WERI-Rb-1 (cell line): ENCODE measurements around the gene SLC3A2.

Source experiments
- DNase-seq: peaks from one replicate; pipeline ENCODE4 v3.0.0-alpha.2; 2020
- H3K27ac ChIP-seq: fragments of 250-450 bp; sonication (Bioruptor Pico); 2 replicates; pipeline ENCODE4 v1.5.1; 2020; ENCODE audit warnings: mild to moderate bottlenecking, moderate library complexity
- H3K27me3 ChIP-seq: fragments of 250-450 bp; sonication (Bioruptor Pico); 2 replicates; pipeline ENCODE4 v1.5.1; 2021; ENCODE audit warnings: mild to moderate bottlenecking, low read depth, moderate library complexity; ENCODE audit not compliant: insufficient read depth, severe bottlenecking
- H3K36me3 ChIP-seq: fragments of 250-450 bp; sonication (Bioruptor Pico); 2 replicates; pipeline ENCODE4 v1.5.1; 2020; ENCODE audit warnings: mild to moderate bottlenecking, moderate library complexity
- H3K4me3 ChIP-seq: 2 replicates; pipeline ENCODE4 v1.5.1; 2011; ENCODE audit warnings: low read depth, mild to moderate bottlenecking, control low read depth, low read length
- H3K9me3 ChIP-seq: fragments of 250-450 bp; sonication (Bioruptor Pico); 2 replicates; pipeline ENCODE4 v1.5.1; 2021; ENCODE audit warnings: mild to moderate bottlenecking, moderate library complexity; ENCODE audit not compliant: severe bottlenecking
- TF ChIP-seq, protein P1 (sequence below): IDR thresholded peaks from 2 replicates; pipeline ENCODE4 v1.5.1; 2011; ENCODE audit warnings: low read depth, mild to moderate bottlenecking, control low read depth, inconsistent platforms, low read length

Gene SLC3A2

DNA sequence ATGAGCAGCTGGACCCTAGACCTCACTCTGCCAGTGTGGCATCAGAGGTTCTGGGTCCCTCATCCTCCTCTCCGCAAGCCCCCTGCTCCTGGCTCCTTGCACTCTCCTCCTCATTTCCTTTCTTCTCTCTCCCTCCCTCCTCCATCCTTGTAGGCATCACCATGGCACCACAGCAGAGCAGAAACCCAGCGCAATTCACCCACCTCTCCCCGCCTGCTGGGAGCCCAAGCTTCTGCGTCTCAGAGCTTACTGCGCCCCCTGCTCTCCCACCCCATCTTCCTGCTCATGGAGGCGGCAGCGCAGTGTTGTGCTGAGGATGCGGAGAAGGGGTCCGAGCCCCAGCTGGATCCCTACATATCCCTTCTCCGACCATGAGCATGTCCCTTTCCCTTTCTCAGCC is 38.8 kb downstream of the SLC3A2 start:
- Histone ChIP-seq H3K36me3 (no peaks in the 10 kb centered on the region), H3K9me3 (no peaks in the 10 kb centered on the region), H3K4me3 (no peak overlapping the region), H3K27me3 (no peaks in the 10 kb centered on the region), H3K27ac (no peak overlapping the region)
- no peak for DNase-seq
- TF ChIP-seq, protein P1, sequence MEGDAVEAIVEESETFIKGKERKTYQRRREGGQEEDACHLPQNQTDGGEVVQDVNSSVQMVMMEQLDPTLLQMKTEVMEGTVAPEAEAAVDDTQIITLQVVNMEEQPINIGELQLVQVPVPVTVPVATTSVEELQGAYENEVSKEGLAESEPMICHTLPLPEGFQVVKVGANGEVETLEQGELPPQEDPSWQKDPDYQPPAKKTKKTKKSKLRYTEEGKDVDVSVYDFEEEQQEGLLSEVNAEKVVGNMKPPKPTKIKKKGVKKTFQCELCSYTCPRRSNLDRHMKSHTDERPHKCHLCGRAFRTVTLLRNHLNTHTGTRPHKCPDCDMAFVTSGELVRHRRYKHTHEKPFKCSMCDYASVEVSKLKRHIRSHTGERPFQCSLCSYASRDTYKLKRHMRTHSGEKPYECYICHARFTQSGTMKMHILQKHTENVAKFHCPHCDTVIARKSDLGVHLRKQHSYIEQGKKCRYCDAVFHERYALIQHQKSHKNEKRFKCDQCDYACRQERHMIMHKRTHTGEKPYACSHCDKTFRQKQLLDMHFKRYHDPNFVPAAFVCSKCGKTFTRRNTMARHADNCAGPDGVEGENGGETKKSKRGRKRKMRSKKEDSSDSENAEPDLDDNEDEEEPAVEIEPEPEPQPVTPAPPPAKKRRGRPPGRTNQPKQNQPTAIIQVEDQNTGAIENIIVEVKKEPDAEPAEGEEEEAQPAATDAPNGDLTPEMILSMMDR = no peak

DNA sequence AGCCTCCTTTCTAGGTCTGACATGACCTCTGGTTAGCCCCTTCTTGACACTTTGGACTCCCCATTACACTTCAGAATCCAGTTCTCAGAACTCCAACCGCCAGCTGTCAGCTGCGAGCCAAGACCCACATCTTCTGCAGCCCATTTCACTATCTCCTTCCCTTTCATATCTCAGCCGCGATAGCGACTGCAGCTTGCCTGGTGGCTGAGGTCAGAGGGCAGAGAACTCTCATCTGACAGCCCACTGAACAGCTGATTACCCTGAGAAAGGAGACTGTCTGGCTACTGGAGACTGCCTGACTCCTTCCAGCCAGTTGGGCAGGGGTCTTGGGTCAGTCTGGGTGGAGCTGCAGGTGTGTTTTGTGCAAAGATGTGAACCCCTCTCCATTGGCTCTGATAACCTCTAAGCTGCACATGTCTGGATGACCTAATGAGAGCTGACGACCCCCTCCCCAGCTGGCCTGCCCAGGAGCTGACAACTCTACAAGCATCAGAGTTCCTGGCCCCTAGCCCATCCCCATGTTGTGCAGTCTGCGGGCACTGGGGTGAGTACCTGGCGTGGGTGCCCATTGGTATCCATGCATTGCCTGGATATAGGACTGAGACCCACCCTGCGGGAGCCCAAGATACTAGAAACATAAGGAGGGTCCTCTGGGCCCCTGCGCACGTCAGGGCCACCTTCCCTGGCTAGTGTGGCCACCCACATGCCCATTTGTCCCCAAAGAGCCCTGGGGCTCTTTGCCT is 39.4 kb downstream of the SLC3A2 start:
- Histone ChIP-seq H3K4me3 (no peak overlapping the region), H3K36me3 (no peaks in the 10 kb centered on the region), H3K27ac (no peak overlapping the region), H3K27me3 (no peaks in the 10 kb centered on the region), H3K9me3 (no peaks in the 10 kb centered on the region)
- no peak for DNase-seq
- TF ChIP-seq, protein P1 = no peak

DNA sequence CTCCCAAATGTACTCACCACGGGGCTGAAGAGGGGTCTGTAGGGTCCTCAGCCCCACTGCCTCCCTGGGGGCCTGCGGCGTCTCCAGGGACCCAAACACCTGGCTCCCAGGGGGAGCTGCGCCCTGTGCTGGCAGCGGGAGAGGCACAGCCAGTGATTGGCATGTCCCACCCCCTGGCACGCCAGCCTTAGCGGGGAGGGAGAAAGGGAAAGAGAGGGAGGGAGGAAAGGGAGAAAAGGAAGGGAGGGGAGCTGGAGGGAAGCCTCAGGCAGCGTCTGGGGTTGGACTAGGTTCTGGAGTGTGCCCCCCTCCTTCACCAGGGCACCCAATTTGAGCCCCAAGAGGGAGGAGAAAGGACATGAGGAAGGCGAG is 40.5 kb downstream of the SLC3A2 start, which contains the start of gene CHRM1:
CHRM1 (minus strand) TSS at position 163 of the 372 bp plus-strand sequence. CDS start 10,263 bp downstream, outside the sequence.
- Histone ChIP-seq H3K27me3 (no peaks in the 10 kb centered on the region), H3K4me3 (no peak within 1 kb of the TSS), H3K36me3 (no peaks in the 10 kb centered on the region), H3K27ac (no peak within 1 kb of the TSS), H3K9me3 (no peaks in the 10 kb centered on the region)
- TF ChIP-seq, protein P1 = no peak
- no peak for DNase-seq

DNA sequence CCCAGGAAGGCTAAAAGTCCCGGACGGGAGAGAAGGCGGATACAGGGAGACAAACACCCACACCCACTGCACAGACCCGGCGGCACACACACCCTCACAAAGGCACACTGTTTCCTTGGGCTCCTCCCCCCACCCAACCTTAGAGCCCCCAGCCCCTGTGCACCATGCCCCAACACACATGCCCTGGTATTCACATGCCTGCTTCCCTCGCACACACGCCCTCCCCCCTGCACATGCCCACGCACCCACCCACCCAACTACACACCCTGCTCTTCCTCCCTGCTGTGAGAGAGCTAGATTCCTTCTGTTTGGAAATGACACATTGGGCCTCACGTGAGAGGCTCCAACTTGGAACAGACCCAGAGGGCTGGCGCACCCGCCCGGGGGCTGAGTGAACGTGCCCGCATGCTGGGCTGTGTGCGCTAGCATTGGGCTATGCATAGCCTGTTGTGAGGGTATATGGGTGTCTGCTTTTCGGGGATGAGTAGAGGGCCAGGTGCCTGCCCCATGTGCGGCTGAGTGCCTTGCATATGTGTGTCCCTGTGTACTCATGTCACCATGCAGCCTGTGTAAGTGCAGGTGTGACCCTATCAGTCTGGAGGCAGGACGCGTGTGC is 41.0 kb downstream of the SLC3A2 start:
- no peak for DNase-seq
- no peak overlapping the region for H3K27ac ChIP-seq
- no peaks in the 10 kb centered on the region for H3K9me3 ChIP-seq
- H3K36me3 ChIP-seq = no peaks in the 10 kb centered on the region
- TF ChIP-seq, protein P1 = no peak
- no peak overlapping the region for H3K4me3 ChIP-seq
- H3K27me3 ChIP-seq = no peaks in the 10 kb centered on the region

DNA sequence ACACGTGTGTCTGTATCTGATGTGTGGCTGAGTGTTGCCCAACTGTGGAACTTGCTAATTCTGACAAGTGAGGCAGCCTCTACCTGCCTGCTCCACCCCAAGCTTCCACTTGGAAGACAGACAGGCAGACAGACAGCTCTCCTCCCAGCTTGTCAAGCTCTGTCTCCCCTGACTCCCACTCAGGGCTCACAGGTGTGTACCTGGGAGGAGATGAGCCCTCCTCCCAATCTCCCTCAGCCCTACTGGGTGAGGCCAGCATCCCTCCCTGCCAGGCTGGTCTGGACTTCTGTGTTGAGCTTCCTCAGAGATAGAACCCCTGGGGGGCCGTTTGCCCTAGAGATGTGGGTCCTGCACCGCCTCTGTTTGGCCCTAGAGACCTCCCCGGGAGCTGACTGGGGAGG is 41.5 kb downstream of the SLC3A2 start:
- Histone ChIP-seq H3K27ac (no peak overlapping the region), H3K36me3 (no peaks in the 10 kb centered on the region), H3K27me3 (no peaks in the 10 kb centered on the region), H3K4me3 (no peak overlapping the region), H3K9me3 (no peaks in the 10 kb centered on the region)
- no peak for DNase-seq
- TF ChIP-seq, protein P1 = no peak
